Ishikawa (cell line): ENCODE measurements around the gene GPR101.

Experiments
- CREB1 ChIP-seq: IDR thresholded peaks from 2 replicates; pipeline ENCODE4 v1.6.1; 2012; ENCODE audit warnings: low read depth
- RAD21 ChIP-seq: IDR thresholded peaks from 2 replicates; pipeline ENCODE4 v1.6.1; 2012; ENCODE audit warnings: low read depth
- TEAD4 ChIP-seq: IDR thresholded peaks from 2 replicates; pipeline ENCODE4 v1.6.1; 2012
- YY1 ChIP-seq: IDR thresholded peaks from 2 replicates; pipeline ENCODE4 v1.6.1; 2012; ENCODE audit warnings: low read depth
- TF ChIP-seq, protein P1 (sequence below): IDR thresholded peaks from 2 replicates; pipeline ENCODE4 v1.6.1; 2012

DNA sequence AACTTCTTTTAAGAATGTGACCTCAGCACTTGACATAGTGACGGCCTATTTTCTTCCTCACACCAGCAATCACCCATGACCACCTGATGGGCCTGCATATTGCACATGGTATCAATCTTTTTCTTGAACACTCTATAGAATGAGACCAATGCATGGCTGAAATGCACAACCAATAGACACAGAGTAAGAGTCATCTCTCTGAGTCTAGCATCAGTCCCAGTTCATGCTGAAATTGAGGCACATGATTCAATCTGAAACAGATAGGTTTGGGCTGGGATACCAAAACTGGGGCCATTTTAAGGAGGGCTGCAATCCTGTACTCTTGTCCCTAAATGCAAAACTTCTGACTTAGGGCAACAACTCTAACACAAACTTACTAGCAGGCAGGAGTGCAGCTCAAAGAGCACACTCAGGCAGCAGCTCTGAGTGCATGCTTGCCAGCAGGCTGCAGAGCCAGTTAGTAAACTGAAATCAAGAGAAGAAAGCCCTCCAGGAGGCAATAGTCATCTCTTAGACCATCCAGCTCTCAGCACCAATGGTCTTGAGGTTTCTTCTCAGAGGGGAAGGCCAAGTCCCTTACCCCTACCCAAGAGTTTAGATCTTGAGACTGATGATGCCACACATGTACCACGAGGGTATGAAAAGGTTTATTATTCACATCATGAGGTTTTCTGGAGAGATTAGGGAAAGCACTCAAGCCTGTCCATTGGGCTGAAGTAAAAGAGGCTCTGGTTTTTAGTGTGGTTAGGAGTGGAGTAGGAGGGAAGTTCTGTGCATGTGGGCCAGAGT lies 24.7 kb upstream of the GPR101 start:
- TF ChIP-seq TEAD4 = no peak
- TF ChIP-seq CREB1 = no peak
- TF ChIP-seq, protein P1, sequence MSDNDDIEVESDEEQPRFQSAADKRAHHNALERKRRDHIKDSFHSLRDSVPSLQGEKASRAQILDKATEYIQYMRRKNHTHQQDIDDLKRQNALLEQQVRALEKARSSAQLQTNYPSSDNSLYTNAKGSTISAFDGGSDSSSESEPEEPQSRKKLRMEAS = no peak
- no peak for TF ChIP-seq YY1
- TF ChIP-seq RAD21 = no peak
